Prostate gland (tissue), 2 donors: ENCODE data around the gene APLP2.

Experiments
- CTCF ChIP-seq, 4 experiments: fragments of 200-600 bp in 2 of 4; fragments of 450-650 bp in 2 of 4; sonication (generic) in 2 of 4; IDR thresholded peaks; 1 replicate in 3 of 4; 2 replicates in 1 of 4; pipeline ENCODE4 v1.5.1; 2016 to 2019; ENCODE audit warnings: antibody characterized with exemption in 4 of 4, mild to moderate bottlenecking in 2 of 4, moderate library complexity in 2 of 4
- POLR2A ChIP-seq: fragments of 450-650 bp; IDR thresholded peaks from one replicate; pipeline ENCODE4 v1.6.1; 2016; ENCODE audit warnings: antibody characterized with exemption, mild to moderate bottlenecking
- POLR2AphosphoS5 ChIP-seq: sonication (generic); formaldehyde crosslinking; IDR thresholded peaks from one replicate; pipeline ENCODE4 v1.6.1; 2017; ENCODE audit warnings: antibody characterized with exemption

- TF ChIP-seq POLR2A (no peak), CTCF (IDR thresholded peaks at IDR 0.05) (no peak), POLR2AphosphoS5 (no peak)
Observed at GRCh38 chr11:130070846-130071200, 1.1 kb downstream of the APLP2 start.
